ENCODE measurements around the gene DCHS1.
A peak's percentile ranks its signal among the peaks of the same experiment; 100 is the strongest.

The DCHS1 gene

GRCh38 chr11:6640036-6640984, 15.3 kb downstream of the DCHS1 start:
- no peak for FAIRE-seq
- TF ChIP-seq POLR2AphosphoS5 (IDR thresholded peaks at IDR 0.05; ENCODE audit: low read depth, low read length) (no peak), POLR2A (IDR thresholded peaks at IDR 0.05; ENCODE audit: low read depth, low read length) (no peak), TAF1 (IDR thresholded peaks at IDR 0.05; ENCODE audit: borderline replicate concordance, low read depth, low read length) (no peak)
- DNase-seq (ENCODE audit: insufficient read length), result no peak

- TF ChIP-seq TAF1 (IDR thresholded peaks at IDR 0.05; ENCODE audit: borderline replicate concordance, low read depth, low read length) (no peak), POLR2AphosphoS5 (IDR thresholded peaks at IDR 0.05; ENCODE audit: low read depth, low read length) (no peak), POLR2A (IDR thresholded peaks at IDR 0.05; ENCODE audit: low read depth, low read length) (no peak)
Measured at GRCh38 chr11:6638429-6638828, 17.2 kb downstream of the DCHS1 start.

GRCh38 chr11:6637871-6638270, 17.7 kb downstream of the DCHS1 start:
- FAIRE-seq (no peak), DNase-seq (ENCODE audit: insufficient read length) (no peak)
- TF ChIP-seq POLR2A (IDR thresholded peaks at IDR 0.05; ENCODE audit: low read depth, low read length) (no peak), TAF1 (IDR thresholded peaks at IDR 0.05; ENCODE audit: borderline replicate concordance, low read depth, low read length) (no peak), POLR2AphosphoS5 (IDR thresholded peaks at IDR 0.05; ENCODE audit: low read depth, low read length) (no peak)

More at GRCh38 chr11:6638429-6638828, 17.2 kb downstream of the DCHS1 start:
- FAIRE-seq (no peak), DNase-seq (ENCODE audit: insufficient read length) (no peak)

GRCh38 chr11:6636480-6636879, 19.1 kb downstream of the DCHS1 start:
- no peak for FAIRE-seq
- TF ChIP-seq POLR2A (IDR thresholded peaks at IDR 0.05; ENCODE audit: low read depth, low read length), result no peak
- no peak for TF ChIP-seq TAF1 (IDR thresholded peaks at IDR 0.05; ENCODE audit: borderline replicate concordance, low read depth, low read length)
- no peak for TF ChIP-seq POLR2AphosphoS5 (IDR thresholded peaks at IDR 0.05; ENCODE audit: low read depth, low read length)
- DNase-seq (ENCODE audit: insufficient read length), result no peak

GRCh38 chr11:6635082-6635932, 20.3 kb downstream of the DCHS1 start:
- TF ChIP-seq POLR2A (IDR thresholded peaks at IDR 0.05; ENCODE audit: low read depth, low read length) (no peak), POLR2AphosphoS5 (IDR thresholded peaks at IDR 0.05; ENCODE audit: low read depth, low read length) (no peak), TAF1 (IDR thresholded peaks at IDR 0.05; ENCODE audit: borderline replicate concordance, low read depth, low read length) (no peak)
- no peak for DNase-seq (ENCODE audit: insufficient read length)
- FAIRE-seq, result peak; percentile 75

GRCh38 chr11:6634534-6634933, 21.1 kb downstream of the DCHS1 start:
- DNase-seq (ENCODE audit: insufficient read length) (no peak), FAIRE-seq (no peak)
- TF ChIP-seq TAF1 (IDR thresholded peaks at IDR 0.05; ENCODE audit: borderline replicate concordance, low read depth, low read length), result no peak
- TF ChIP-seq POLR2AphosphoS5 (IDR thresholded peaks at IDR 0.05; ENCODE audit: low read depth, low read length), result no peak
- TF ChIP-seq POLR2A (IDR thresholded peaks at IDR 0.05; ENCODE audit: low read depth, low read length), result no peak

- no peak for TF ChIP-seq POLR2AphosphoS5 (IDR thresholded peaks at IDR 0.05; ENCODE audit: low read depth, low read length)
- TF ChIP-seq TAF1 (IDR thresholded peaks at IDR 0.05; ENCODE audit: borderline replicate concordance, low read depth, low read length), result no peak
- TF ChIP-seq POLR2A (IDR thresholded peaks at IDR 0.05; ENCODE audit: low read depth, low read length), result no peak
- DNase-seq (ENCODE audit: insufficient read length) (no peak), FAIRE-seq (peak; percentile 51)
Measured at GRCh38 chr11:6633422-6634408, 21.9 kb downstream of the DCHS1 start.

- TF ChIP-seq TAF1 (IDR thresholded peaks at IDR 0.05; ENCODE audit: borderline replicate concordance, low read depth, low read length), result no peak
- no peak for TF ChIP-seq POLR2AphosphoS5 (IDR thresholded peaks at IDR 0.05; ENCODE audit: low read depth, low read length)
- TF ChIP-seq POLR2A (IDR thresholded peaks at IDR 0.05; ENCODE audit: low read depth, low read length), result no peak
- DNase-seq (ENCODE audit: insufficient read length) (no peak), FAIRE-seq (no peak)
Measured at GRCh38 chr11:6632116-6633073, 23.2 kb downstream of the DCHS1 start.

GRCh38 chr11:6631361-6631890, 24.2 kb downstream of the DCHS1 start:
- no peak for TF ChIP-seq POLR2A (IDR thresholded peaks at IDR 0.05; ENCODE audit: low read depth, low read length)
- no peak for TF ChIP-seq POLR2AphosphoS5 (IDR thresholded peaks at IDR 0.05; ENCODE audit: low read depth, low read length)
- no peak for TF ChIP-seq TAF1 (IDR thresholded peaks at IDR 0.05; ENCODE audit: borderline replicate concordance, low read depth, low read length)
- FAIRE-seq (no peak), DNase-seq (ENCODE audit: insufficient read length) (no peak)
